OCI-LY7 (cell line): Measurements from ENCODE around the gene KCNG3.

Experiments used
- CTCF ChIP-seq: fragments of 200-600 bp; sonication (generic); conservative IDR thresholded peaks from 2 replicates; pipeline ENCODE4 v1.5.1; 2014; ENCODE audit warnings: mild to moderate bottlenecking, antibody characterized with exemption, low read length, moderate library complexity, mixed read lengths
- EZH2phosphoT487 ChIP-seq: fragments of 200-600 bp; sonication (generic); IDR thresholded peaks from 2 replicates; pipeline ENCODE4 v1.6.1; 2018; ENCODE audit warnings: low read depth, borderline replicate concordance, mild to moderate bottlenecking, mixed run types, antibody characterized with exemption, low read length, moderate library complexity, mixed read lengths

GRCh38 chr2:42425697-42426096, 68.1 kb downstream of the KCNG3 start:
- TF ChIP-seq CTCF = no peak
- TF ChIP-seq EZH2phosphoT487 = no peak
